ENCODE results near the gene CDH13.

DNA sequence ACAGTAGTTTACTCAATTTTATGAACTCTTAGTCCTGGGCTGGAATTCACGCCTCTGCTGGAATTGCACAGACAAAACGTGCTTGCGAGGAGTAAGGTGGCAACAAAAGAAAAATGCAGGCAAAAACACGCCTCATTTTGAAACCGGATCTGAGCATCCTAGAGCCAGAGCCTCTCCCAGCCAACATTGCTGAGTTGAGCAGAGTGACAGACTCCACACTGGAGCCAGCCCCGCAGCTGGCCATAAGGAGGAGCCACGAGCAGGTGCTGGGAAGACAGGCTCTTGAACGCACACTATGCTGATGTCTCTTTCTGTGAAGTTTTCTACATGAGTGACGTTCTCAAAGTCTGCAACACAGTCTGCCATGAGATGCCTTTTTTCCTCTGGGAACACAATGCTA, 1166.4 kb downstream of the CDH13 start:
- TF ChIP-seq, protein P1, sequence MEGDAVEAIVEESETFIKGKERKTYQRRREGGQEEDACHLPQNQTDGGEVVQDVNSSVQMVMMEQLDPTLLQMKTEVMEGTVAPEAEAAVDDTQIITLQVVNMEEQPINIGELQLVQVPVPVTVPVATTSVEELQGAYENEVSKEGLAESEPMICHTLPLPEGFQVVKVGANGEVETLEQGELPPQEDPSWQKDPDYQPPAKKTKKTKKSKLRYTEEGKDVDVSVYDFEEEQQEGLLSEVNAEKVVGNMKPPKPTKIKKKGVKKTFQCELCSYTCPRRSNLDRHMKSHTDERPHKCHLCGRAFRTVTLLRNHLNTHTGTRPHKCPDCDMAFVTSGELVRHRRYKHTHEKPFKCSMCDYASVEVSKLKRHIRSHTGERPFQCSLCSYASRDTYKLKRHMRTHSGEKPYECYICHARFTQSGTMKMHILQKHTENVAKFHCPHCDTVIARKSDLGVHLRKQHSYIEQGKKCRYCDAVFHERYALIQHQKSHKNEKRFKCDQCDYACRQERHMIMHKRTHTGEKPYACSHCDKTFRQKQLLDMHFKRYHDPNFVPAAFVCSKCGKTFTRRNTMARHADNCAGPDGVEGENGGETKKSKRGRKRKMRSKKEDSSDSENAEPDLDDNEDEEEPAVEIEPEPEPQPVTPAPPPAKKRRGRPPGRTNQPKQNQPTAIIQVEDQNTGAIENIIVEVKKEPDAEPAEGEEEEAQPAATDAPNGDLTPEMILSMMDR (IDR thresholded peaks at IDR 0.05; ENCODE audit: low read depth, low read length, poor library complexity, severe bottlenecking), result no peak
- TF ChIP-seq EZH2phosphoT487 (IDR thresholded peaks at IDR 0.05; ENCODE audit: borderline replicate concordance, low read length), result no peak

Measured in DOHH2 (cell line).